ENCODE data around the gene FUOM. TPM values are rescaled to one million over a fixed set of nuclear protein-coding genes. Genes with fewer than 3 reads are reported as not detected.
A peak's percentile ranks its signal among the peaks of the same experiment; 100 is the strongest.

Gene FUOM
- polyA plus RNA-seq, 3 donors, result 29.8 to 56.8 (median 39.0) TPM

GRCh38 chr10:133383551-133383950 lies 25.7 kb upstream of the FUOM start:
- Histone ChIP-seq H3K36me3 (replicated peaks in 1 of 2; ENCODE audit: control insufficient read depth in 1 of 2, insufficient read depth in 2 of 2, low read length in 2 of 2) (no peaks in the 10 kb centered on the region), H3K27me3 (ENCODE audit: control insufficient read depth in 2 of 2, insufficient read depth in 2 of 2, low read length in 2 of 2) (peaks cover 0 to 4% of the 10 kb centered on the region in 2 donors), H3K9ac (ENCODE audit: insufficient read depth, low read length, poor library complexity, severe bottlenecking) (no peak overlapping the region), H2AFZ (ENCODE audit: insufficient read depth, low read depth, low read length, poor library complexity, severe bottlenecking) (no peak overlapping the region), H3K27ac (ENCODE audit: low read depth in 1 of 2, low read length in 2 of 2) (no peak overlapping the region), H4K20me1 (ENCODE audit: insufficient read depth, low read length) (no peaks in the 10 kb centered on the region), H3K4me3 (replicated peaks in 1 of 3; ENCODE audit: low read depth in 2 of 3, low read length in 3 of 3) (no peak overlapping the region), H3K4me2 (replicated peaks; ENCODE audit: extremely low read depth, low read length, poor library complexity, severe bottlenecking) (no peak overlapping the region), H3K9me3 (replicated peaks in 1 of 2; ENCODE audit: control insufficient read depth in 1 of 2, insufficient read depth in 1 of 2, low read length in 2 of 2) (no peaks in the 10 kb centered on the region), H3K79me2 (ENCODE audit: insufficient read depth, low read length) (no peaks in the 10 kb centered on the region), H3K4me1 (ENCODE audit: control insufficient read depth in 1 of 2, insufficient read depth in 2 of 2, low read length in 2 of 2) (peaks cover 24 to 33% of the 10 kb centered on the region in 2 donors)
- Mint-ChIP-seq H3K27ac (peak overlapping the region in 1 of 7 donors; percentile 41), H3K27me3 (ENCODE audit: low read depth in 3 of 3) (peaks cover 6 to 16% (median 9%) of the 10 kb centered on the region in 3 donors), H3K9me3 (peaks cover 0 to 2% (median 0%) of the 10 kb centered on the region in 7 donors), H3K4me3 (no peak overlapping the region), H3K4me1 (peaks cover 25% of the 10 kb centered on the region), H3K36me3 (peaks cover 18 to 25% of the 10 kb centered on the region in 2 donors)
- no peak for TF ChIP-seq CTCF (IDR thresholded peaks at IDR 0.05)
- no peak for DNase-seq
- intact Hi-C loops (cut with micrococcal nuclease), result no loop called here
- 92% methylated on average over 2 of the region's 4 CpGs for whole genome bisulfite sequencing (ENCODE audit: insufficient coverage)

GRCh38 chr10:133381036-133381435 lies 23.2 kb upstream of the FUOM start:
- Histone ChIP-seq H3K9me3 (replicated peaks in 1 of 2; ENCODE audit: control insufficient read depth in 1 of 2, insufficient read depth in 1 of 2, low read length in 2 of 2) (no peaks in the 10 kb centered on the region), H3K4me1 (ENCODE audit: control insufficient read depth in 1 of 2, insufficient read depth in 2 of 2, low read length in 2 of 2) (peaks cover 31 to 42% of the 10 kb centered on the region in 2 donors), H3K36me3 (replicated peaks in 1 of 2; ENCODE audit: control insufficient read depth in 1 of 2, insufficient read depth in 2 of 2, low read length in 2 of 2) (no peaks in the 10 kb centered on the region), H4K20me1 (ENCODE audit: insufficient read depth, low read length) (no peaks in the 10 kb centered on the region), H3K9ac (ENCODE audit: insufficient read depth, low read length, poor library complexity, severe bottlenecking) (no peak overlapping the region), H3K79me2 (ENCODE audit: insufficient read depth, low read length) (no peaks in the 10 kb centered on the region), H3K4me2 (replicated peaks; ENCODE audit: extremely low read depth, low read length, poor library complexity, severe bottlenecking) (peak overlapping the region; percentile 47), H3K27me3 (ENCODE audit: control insufficient read depth in 2 of 2, insufficient read depth in 2 of 2, low read length in 2 of 2) (peaks cover 0 to 6% of the 10 kb centered on the region in 2 donors), H3K27ac (ENCODE audit: low read depth in 1 of 2, low read length in 2 of 2) (peak overlapping the region in 1 of 2 donors; percentile 1), H2AFZ (ENCODE audit: insufficient read depth, low read depth, low read length, poor library complexity, severe bottlenecking) (peak overlapping the region; percentile 59), H3K4me3 (replicated peaks in 1 of 3; ENCODE audit: low read depth in 2 of 3, low read length in 3 of 3) (peak overlapping the region in 1 of 3 experiments; percentile 42)
- Mint-ChIP-seq H3K4me1 (peaks cover 25% of the 10 kb centered on the region), H3K4me3 (peak overlapping the region; percentile 56 to 75), H3K9me3 (peaks cover 0 to 2% (median 0%) of the 10 kb centered on the region in 7 donors), H3K27me3 (ENCODE audit: low read depth in 3 of 3) (peaks cover 6 to 25% (median 17%) of the 10 kb centered on the region in 3 donors), H3K27ac (peak overlapping the region in 4 of 7 donors; percentile 6 to 37 (median 17)), H3K36me3 (peaks cover 16 to 21% of the 10 kb centered on the region in 2 donors)
- intact Hi-C loops (cut with micrococcal nuclease), result no loop called here
- TF ChIP-seq CTCF (IDR thresholded peaks at IDR 0.05), result no peak
- peak; percentile 10 to 40 (median 18) for DNase-seq
- WGBS (ENCODE audit: insufficient coverage), result 8% methylated on average over 7 of the region's 8 CpGs
